Skeletal muscle tissue (tissue), 4 donors: Measurements from ENCODE around the gene AVPR2. TPM values are rescaled to one million over a fixed set of nuclear protein-coding genes. Genes with fewer than 3 reads are reported as not detected.

ENCODE experiments used
- H3K27ac ChIP-seq: one replicate; pipeline ENCODE4 v1.7.0; 2013; ENCODE audit warnings: mild to moderate bottlenecking, low read depth, low read length, inconsistent platforms
- H3K27me3 ChIP-seq, 3 donors: one replicate each; pipeline ENCODE4 v1.7.0; 2013; ENCODE audit warnings: low read length in 3 of 3; ENCODE audit not compliant: control insufficient read depth in 3 of 3, insufficient read depth in 3 of 3
- H3K36me3 ChIP-seq, 3 donors: one replicate each; pipeline ENCODE4 v1.7.0; 2013; ENCODE audit warnings: low read length in 3 of 3; ENCODE audit not compliant: control insufficient read depth in 3 of 3, insufficient read depth in 3 of 3
- H3K4me1 ChIP-seq, 3 donors: one replicate each; pipeline ENCODE4 v1.7.0; 2013; ENCODE audit warnings: low read length in 3 of 3, mild to moderate bottlenecking in 3 of 3; ENCODE audit not compliant: control insufficient read depth in 3 of 3, insufficient read depth in 3 of 3
- H3K4me3 ChIP-seq, 3 donors: one replicate each; pipeline ENCODE4 v1.7.0; 2013; ENCODE audit warnings: low read length in 3 of 3
- H3K9ac ChIP-seq, 3 donors: one replicate each; pipeline ENCODE4 v1.7.0; 2013; ENCODE audit warnings: low read length in 3 of 3, mild to moderate bottlenecking in 3 of 3, moderate library complexity in 2 of 3, low read depth in 1 of 3
- H3K9me3 ChIP-seq, 3 donors: one replicate each; pipeline ENCODE4 v1.7.0; 2013; ENCODE audit warnings: low read length in 3 of 3; ENCODE audit not compliant: control insufficient read depth in 3 of 3
- total RNA-seq: library from RNA; depleted of rRNA; stranded (reverse); fragments of >200 nt; gene quantifications from one replicate; pipeline ENCODE4 v1.2.3, GENCODE V29; 2014
- donor health status: Osteomylitis.

Gene AVPR2
- total RNA-seq = 1.0 TPM

GRCh38 chrX:153903991-153904957 lies at the start of gene AVPR2:
AVPR2 (plus strand) TSS chrX:153904673; CDS start chrX:153905146, 473 bp downstream.
- peaks cover 7 to 21% (median 10%) of the 10 kb centered on the region in 3 donors for H3K4me1 ChIP-seq
- H3K27me3 ChIP-seq = peaks cover 0 to 10% (median 6%) of the 10 kb centered on the region in 3 donors
- H3K36me3 ChIP-seq = no peaks in the 10 kb centered on the region
- H3K4me3 ChIP-seq = peak within 1 kb of the TSS in 1 of 3 donors; percentile 49
- peak within 1 kb of the TSS; percentile 12 for H3K27ac ChIP-seq
- peak within 1 kb of the TSS in 1 of 3 donors; percentile 33 for H3K9ac ChIP-seq
- no peaks in the 10 kb centered on the region for H3K9me3 ChIP-seq

DNA sequence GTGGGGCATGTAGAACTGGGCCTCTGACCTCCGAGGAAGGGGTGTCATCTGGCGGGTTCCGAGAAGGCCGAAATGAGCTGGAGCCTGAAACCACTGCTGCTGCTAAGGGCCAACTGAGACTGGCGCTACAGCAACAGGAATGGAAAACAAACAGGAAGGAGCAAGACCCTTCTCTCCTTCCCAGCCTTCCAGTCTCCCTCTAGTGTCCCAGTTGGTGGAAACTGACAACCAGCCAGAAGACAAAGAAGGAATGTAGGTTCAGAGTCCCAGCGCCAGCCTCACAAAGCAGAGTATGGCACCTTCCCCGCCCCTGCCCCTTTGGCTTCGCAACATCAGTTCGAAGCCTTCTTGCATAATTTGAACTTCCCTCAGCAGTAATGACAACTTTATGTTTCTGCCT lies 49.8 kb upstream of the AVPR2 start:
- Histone ChIP-seq H3K9ac (no peak overlapping the region), H3K9me3 (no peaks in the 10 kb centered on the region), H3K36me3 (no peaks in the 10 kb centered on the region), H3K4me1 (no peaks in the 10 kb centered on the region), H3K27ac (no peak overlapping the region), H3K27me3 (peaks cover 0 to 29% (median 5%) of the 10 kb centered on the region in 3 donors), H3K4me3 (no peak overlapping the region)

GRCh38 chrX:153857348-153857903 lies 47.0 kb upstream of the AVPR2 start:
- Histone ChIP-seq H3K27me3 (peaks cover 0 to 24% (median 10%) of the 10 kb centered on the region in 3 donors), H3K9ac (no peak overlapping the region), H3K9me3 (no peaks in the 10 kb centered on the region), H3K27ac (no peak overlapping the region), H3K36me3 (no peaks in the 10 kb centered on the region), H3K4me1 (no peaks in the 10 kb centered on the region), H3K4me3 (no peak overlapping the region)

- no peaks in the 10 kb centered on the region for H3K9me3 ChIP-seq
- H3K4me3 ChIP-seq = no peak overlapping the region
- H3K27me3 ChIP-seq = peaks cover 0 to 14% (median 14%) of the 10 kb centered on the region in 3 donors
- no peak overlapping the region for H3K9ac ChIP-seq
- no peaks in the 10 kb centered on the region for H3K36me3 ChIP-seq
- no peak overlapping the region for H3K27ac ChIP-seq
- no peaks in the 10 kb centered on the region for H3K4me1 ChIP-seq
These were observed 43.3 kb upstream of the AVPR2 start for GRCh38 chrX:153861151-153861550.

- Histone ChIP-seq H3K9ac (no peak overlapping the region), H3K9me3 (no peaks in the 10 kb centered on the region), H3K27me3 (peaks cover 0 to 14% (median 11%) of the 10 kb centered on the region in 3 donors), H3K27ac (no peak overlapping the region), H3K4me1 (no peaks in the 10 kb centered on the region), H3K36me3 (no peaks in the 10 kb centered on the region), H3K4me3 (no peak overlapping the region)
These were observed 42.7 kb upstream of the AVPR2 start for GRCh38 chrX:153861733-153862310.

DNA sequence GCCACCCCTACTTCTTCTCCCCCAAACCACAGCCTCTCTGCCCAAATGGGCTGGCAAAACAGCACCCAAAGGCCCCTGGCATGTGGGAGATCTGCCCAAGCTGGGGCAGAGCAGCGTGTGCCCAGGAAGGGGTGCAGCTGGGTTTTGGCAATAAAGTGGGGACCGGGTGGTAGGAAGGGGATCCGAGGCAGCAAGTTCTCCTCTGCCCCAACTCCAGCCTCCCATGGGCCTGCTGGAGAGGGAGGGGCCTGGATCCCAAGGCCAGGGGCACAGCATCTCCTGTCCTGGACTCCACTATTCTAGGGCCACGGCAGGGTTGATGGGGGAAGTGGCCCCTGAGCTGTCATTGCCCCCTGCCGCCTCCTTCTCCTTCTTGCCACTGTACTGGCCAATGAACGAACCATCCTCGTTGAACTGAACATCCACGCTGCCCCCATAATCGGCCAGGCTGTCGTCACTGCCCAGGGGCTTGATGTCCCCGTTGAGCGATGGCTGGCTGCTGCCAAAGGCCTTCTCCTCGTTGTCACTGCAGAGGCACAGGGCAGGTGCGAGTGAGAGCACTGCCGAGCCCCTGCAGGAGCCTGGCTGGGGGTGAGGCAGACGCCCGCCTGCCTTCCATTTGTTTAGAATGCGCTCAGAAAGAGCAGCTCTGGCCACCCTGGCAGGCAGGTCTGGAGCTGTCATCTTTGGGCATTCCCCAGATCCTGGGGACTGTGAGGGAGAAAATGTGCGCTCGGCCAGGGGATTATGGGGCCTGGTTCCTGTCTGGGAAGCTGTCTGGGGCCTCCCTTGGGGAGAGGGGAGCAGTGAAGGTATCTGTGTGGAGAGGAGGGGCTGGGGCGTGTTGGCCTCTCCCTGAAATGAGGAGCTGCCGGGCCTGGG lies 41.9 kb upstream of the AVPR2 start:
- no peaks in the 10 kb centered on the region for H3K9me3 ChIP-seq
- no peak overlapping the region for H3K9ac ChIP-seq
- H3K27me3 ChIP-seq = peaks cover 0 to 13% (median 13%) of the 10 kb centered on the region in 3 donors
- no peak overlapping the region for H3K4me3 ChIP-seq
- no peaks in the 10 kb centered on the region for H3K36me3 ChIP-seq
- no peak overlapping the region for H3K27ac ChIP-seq
- H3K4me1 ChIP-seq = no peaks in the 10 kb centered on the region

DNA sequence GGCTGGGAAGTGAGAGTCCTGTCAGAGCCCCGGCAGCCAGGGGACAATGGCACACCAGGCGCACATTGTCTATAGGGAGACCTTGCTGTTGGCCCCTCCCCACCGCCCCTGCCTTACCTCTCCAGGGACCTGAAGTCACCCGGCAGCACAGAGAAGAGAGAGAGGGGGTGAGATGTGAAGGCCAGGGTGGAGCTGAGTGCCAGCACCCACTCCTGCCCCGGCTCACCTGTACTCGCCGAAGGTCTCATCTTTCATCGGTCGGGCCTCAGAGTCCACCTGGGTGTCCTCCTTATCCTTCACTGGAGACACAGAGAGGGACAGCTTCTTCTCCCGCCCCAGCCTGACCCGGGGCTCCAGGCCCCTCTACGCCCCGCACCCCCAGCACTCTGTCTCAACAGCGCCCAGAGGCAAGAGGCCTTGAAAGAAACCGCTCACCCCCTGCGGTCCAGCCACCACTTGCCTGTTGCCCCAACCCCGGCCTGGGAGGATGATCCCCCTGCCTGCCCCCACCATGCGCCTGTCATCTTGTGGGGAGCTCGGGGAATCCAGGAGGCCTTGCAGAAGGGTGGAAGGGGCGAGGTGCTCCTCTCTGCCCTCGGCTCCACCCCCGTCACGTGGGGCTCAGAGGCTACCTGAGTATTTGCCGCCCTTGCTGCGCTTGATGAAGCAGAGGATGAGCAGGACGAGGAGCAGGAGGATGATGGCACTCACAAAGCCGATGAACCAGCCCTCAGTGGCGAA lies 41.1 kb upstream of the AVPR2 start:
- peaks cover 0 to 11% (median 8%) of the 10 kb centered on the region in 3 donors for H3K27me3 ChIP-seq
- H3K4me1 ChIP-seq = no peaks in the 10 kb centered on the region

DNA sequence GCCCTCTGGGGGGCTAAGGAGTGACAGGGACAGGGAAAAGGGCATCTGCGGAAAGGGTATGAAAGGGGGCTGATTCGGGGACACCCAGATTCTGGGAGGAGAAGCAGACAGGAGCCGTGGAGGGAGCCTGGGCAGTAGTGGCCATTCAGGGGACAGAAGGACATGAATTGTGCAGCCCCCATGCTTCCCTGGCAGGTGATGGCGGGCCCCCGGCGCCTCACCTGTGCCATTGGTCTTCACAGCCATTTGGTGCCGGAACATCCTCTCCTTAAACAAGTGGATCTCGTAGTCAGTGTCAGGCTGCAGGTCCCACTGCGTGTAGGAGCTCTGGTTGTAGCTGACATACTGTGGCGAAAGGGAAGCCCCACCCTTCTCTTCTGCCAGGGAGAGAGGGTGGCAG lies 40.4 kb upstream of the AVPR2 start:
- no peak overlapping the region for H3K4me3 ChIP-seq
- no peaks in the 10 kb centered on the region for H3K9me3 ChIP-seq
- no peaks in the 10 kb centered on the region for H3K36me3 ChIP-seq
- no peak overlapping the region for H3K27ac ChIP-seq
- H3K27me3 ChIP-seq = peaks cover 0 to 14% (median 8%) of the 10 kb centered on the region in 3 donors
- H3K9ac ChIP-seq = no peak overlapping the region
- H3K4me1 ChIP-seq = no peaks in the 10 kb centered on the region

More for the DNA sequence above, 41.1 kb upstream of the AVPR2 start:
- Histone ChIP-seq H3K9me3 (no peaks in the 10 kb centered on the region), H3K9ac (no peak overlapping the region), H3K36me3 (no peaks in the 10 kb centered on the region), H3K27ac (no peak overlapping the region), H3K4me3 (no peak overlapping the region)
